Hepatocyte (in vitro differentiated cells): Measurements from ENCODE around the gene KIF26B.

Experiments
- EZH2 ChIP-seq: fragments of 200-600 bp; sonication (generic); IDR thresholded peaks from 2 replicates; pipeline ENCODE4 v1.6.1; 2016; ENCODE audit warnings: antibody characterized with exemption, mild to moderate bottlenecking, borderline replicate concordance
- TF ChIP-seq, protein P1 (sequence below): fragments of 200-600 bp; sonication (generic); IDR thresholded peaks from 2 replicates; pipeline ENCODE4 v1.5.1; 2016; ENCODE audit warnings: antibody characterized with exemption, mild to moderate bottlenecking; ENCODE audit not compliant: poor library complexity

DNA sequence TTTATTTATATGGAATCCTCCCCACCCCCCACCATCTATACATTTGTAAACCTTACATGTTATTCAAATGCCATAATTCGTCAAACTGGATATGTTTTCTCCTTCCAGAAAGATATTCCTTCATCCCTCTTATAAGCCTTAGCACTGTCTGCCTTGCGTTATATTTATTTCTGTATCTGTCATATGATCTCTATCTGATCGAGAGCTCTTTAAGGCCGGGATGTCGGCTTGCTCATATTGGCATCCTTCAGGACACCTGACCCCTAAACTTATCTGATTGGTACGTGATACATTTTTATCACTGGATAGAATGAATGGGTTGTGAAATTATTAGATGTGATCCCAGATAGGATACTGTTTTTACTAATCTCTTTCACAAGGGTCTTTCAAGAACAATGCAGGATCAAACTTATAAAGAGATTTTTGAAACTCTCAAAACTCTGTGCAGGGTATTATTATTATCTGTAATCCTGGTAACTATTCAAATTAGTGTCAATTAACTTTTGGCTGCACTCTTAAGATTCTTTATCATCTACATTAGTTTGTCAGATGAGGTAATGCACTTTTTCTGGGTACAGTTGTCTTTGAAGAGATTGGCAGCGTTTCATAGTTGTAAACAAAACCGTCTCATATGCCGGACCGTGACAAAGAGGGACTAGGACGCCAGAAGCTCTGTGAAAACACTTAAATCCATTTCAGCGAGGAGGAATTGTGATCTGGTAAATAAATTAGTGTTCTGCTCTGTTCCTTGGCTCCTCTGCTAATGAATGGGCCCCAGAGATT is 152.0 kb downstream of the KIF26B start:
- TF ChIP-seq, protein P1, sequence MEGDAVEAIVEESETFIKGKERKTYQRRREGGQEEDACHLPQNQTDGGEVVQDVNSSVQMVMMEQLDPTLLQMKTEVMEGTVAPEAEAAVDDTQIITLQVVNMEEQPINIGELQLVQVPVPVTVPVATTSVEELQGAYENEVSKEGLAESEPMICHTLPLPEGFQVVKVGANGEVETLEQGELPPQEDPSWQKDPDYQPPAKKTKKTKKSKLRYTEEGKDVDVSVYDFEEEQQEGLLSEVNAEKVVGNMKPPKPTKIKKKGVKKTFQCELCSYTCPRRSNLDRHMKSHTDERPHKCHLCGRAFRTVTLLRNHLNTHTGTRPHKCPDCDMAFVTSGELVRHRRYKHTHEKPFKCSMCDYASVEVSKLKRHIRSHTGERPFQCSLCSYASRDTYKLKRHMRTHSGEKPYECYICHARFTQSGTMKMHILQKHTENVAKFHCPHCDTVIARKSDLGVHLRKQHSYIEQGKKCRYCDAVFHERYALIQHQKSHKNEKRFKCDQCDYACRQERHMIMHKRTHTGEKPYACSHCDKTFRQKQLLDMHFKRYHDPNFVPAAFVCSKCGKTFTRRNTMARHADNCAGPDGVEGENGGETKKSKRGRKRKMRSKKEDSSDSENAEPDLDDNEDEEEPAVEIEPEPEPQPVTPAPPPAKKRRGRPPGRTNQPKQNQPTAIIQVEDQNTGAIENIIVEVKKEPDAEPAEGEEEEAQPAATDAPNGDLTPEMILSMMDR: no peak
- no peak for TF ChIP-seq EZH2
